Upper lobe of left lung (tissue), 6 donors: ENCODE data around the gene ZNF212. TPM values are rescaled to one million over a fixed set of nuclear protein-coding genes. Genes with fewer than 3 reads are reported as not detected.

Source experiments
- ATAC-seq, 2 donors: fragments of 200-7000 bp; cut with Tn5 transposase; one replicate each; pipeline ENCODE4 v1.9.1; 2022; ENCODE audit warnings: mild to moderate bottlenecking in 2 of 2, moderate library complexity in 2 of 2; ENCODE audit not compliant: low FRiP score in 2 of 2
- DNase-seq, 2 donors: peaks; one replicate each; pipeline ENCODE4 v3.0.0-alpha.2; 2019 to 2020
- H3K27ac ChIP-seq, 4 donors: fragments of 200-600 bp; sonication (generic); one replicate each; pipeline ENCODE4 v1.5.1; 2016 to 2019
- H3K27me3 ChIP-seq, 4 donors: fragments of 200-600 bp; sonication (generic); one replicate each; pipeline ENCODE4 v1.5.1; 2017 to 2019
- H3K36me3 ChIP-seq, 4 donors: fragments of 200-600 bp; sonication (generic); one replicate each; pipeline ENCODE4 v1.5.1; 2016 to 2019
- H3K4me1 ChIP-seq, 4 donors: fragments of 200-600 bp; sonication (generic); one replicate each; pipeline ENCODE4 v1.5.1; 2018 to 2019
- H3K4me3 ChIP-seq, 4 donors: fragments of 200-600 bp; sonication (generic); one replicate each; pipeline ENCODE4 v1.5.1; 2017 to 2019; ENCODE audit warnings: mild to moderate bottlenecking in 2 of 4, moderate library complexity in 1 of 4
- H3K9me3 ChIP-seq, 4 donors: fragments of 200-600 bp; sonication (generic); one replicate each; pipeline ENCODE4 v1.5.1; 2018 to 2019
- EP300 ChIP-seq, 4 donors: sonication (generic); formaldehyde crosslinking; IDR thresholded peaks; one replicate each; pipeline ENCODE4 v1.5.1; 2017; ENCODE audit warnings: antibody characterized with exemption in 4 of 4, control low read depth in 2 of 4
- POLR2A ChIP-seq, 4 donors: fragments of 450-650 bp; IDR thresholded peaks; one replicate each; pipeline ENCODE4 v1.5.1; 2016 to 2017; ENCODE audit warnings: antibody characterized with exemption in 4 of 4, mild to moderate bottlenecking in 2 of 4
- POLR2AphosphoS5 ChIP-seq, 2 donors: sonication (generic); formaldehyde crosslinking; IDR thresholded peaks; one replicate each; pipeline ENCODE4 v1.5.1; 2017; ENCODE audit warnings: antibody characterized with exemption in 2 of 2
- WGBS, 2 donors: methylation state at CpG; one replicate each; pipeline ENCODE4 v1.1.5; 2017 to 2018; 5-methylcytosine and 5-hydroxymethylcytosine counted together
- total RNA-seq, 6 donors: library from RNA; depleted of rRNA in 4 of 6; stranded (reverse); fragments of >200 nt in 4 of 6; gene quantifications; one replicate each; pipeline versions ENCODE4 v1.1.0 to v1.2.1, GENCODE V29; 2016 to 2021
- TF ChIP-seq, protein P1 (sequence below), 6 experiments: fragments of 450-650 bp in 4 of 6; fragments of 200-600 bp in 2 of 6; sonication (generic) in 2 of 6; IDR thresholded peaks; one replicate each; pipeline ENCODE4 v1.5.1; 2016 to 2019; ENCODE audit warnings: antibody characterized with exemption in 6 of 6
- donor health status: DM: no; HTN: no; CAD: no; lungs with moderate emphysema.
- donor health status: DM: no; HTN: yes; CAD: no; lungs with severe emphysema.

The ZNF212 gene
- total RNA-seq, 6 donors from 2014 or later = 10.3 to 33.5 (median 10.9) TPM

DNA sequence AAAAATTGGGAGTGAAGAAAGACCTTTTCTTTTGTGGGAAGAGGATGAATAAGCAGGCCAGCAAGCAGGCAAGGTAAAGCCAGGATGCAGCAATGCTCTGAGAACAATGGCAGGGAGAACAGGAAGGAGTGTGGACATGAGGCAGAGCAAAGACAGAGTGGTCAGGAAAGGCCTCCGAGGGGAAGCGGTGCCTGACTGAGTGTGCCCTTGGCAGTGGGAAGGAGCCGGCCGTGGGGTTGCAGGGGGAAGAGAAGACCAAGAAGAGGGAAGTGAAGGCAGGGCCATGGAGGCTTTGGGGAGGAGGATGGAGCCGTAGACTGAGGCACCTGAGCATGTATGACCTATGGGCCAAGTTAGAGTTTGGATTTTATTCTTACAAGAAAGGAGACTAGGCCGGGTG, 21.9 kb upstream of the ZNF212 start:
- Histone ChIP-seq H3K27me3 (no peaks in the 10 kb centered on the region), H3K9me3 (no peaks in the 10 kb centered on the region), H3K4me1 (no peaks in the 10 kb centered on the region), H3K4me3 (no peak overlapping the region), H3K27ac (no peak overlapping the region), H3K36me3 (peaks cover 6 to 96% (median 80%) of the 10 kb centered on the region in 4 donors)
- ATAC-seq (no peak), DNase-seq (no peak)
- TF ChIP-seq EP300 (IDR thresholded peaks at IDR 0.05) (no peak), POLR2AphosphoS5 (IDR thresholded peaks at IDR 0.05) (no peak), POLR2A (IDR thresholded peaks at IDR 0.05) (no peak)
- TF ChIP-seq, protein P1, sequence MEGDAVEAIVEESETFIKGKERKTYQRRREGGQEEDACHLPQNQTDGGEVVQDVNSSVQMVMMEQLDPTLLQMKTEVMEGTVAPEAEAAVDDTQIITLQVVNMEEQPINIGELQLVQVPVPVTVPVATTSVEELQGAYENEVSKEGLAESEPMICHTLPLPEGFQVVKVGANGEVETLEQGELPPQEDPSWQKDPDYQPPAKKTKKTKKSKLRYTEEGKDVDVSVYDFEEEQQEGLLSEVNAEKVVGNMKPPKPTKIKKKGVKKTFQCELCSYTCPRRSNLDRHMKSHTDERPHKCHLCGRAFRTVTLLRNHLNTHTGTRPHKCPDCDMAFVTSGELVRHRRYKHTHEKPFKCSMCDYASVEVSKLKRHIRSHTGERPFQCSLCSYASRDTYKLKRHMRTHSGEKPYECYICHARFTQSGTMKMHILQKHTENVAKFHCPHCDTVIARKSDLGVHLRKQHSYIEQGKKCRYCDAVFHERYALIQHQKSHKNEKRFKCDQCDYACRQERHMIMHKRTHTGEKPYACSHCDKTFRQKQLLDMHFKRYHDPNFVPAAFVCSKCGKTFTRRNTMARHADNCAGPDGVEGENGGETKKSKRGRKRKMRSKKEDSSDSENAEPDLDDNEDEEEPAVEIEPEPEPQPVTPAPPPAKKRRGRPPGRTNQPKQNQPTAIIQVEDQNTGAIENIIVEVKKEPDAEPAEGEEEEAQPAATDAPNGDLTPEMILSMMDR (IDR thresholded peaks at IDR 0.05) = no peak
- 77 to 89% methylated on average over 6 of the region's 6 CpGs for WGBS, 2 donors

DNA sequence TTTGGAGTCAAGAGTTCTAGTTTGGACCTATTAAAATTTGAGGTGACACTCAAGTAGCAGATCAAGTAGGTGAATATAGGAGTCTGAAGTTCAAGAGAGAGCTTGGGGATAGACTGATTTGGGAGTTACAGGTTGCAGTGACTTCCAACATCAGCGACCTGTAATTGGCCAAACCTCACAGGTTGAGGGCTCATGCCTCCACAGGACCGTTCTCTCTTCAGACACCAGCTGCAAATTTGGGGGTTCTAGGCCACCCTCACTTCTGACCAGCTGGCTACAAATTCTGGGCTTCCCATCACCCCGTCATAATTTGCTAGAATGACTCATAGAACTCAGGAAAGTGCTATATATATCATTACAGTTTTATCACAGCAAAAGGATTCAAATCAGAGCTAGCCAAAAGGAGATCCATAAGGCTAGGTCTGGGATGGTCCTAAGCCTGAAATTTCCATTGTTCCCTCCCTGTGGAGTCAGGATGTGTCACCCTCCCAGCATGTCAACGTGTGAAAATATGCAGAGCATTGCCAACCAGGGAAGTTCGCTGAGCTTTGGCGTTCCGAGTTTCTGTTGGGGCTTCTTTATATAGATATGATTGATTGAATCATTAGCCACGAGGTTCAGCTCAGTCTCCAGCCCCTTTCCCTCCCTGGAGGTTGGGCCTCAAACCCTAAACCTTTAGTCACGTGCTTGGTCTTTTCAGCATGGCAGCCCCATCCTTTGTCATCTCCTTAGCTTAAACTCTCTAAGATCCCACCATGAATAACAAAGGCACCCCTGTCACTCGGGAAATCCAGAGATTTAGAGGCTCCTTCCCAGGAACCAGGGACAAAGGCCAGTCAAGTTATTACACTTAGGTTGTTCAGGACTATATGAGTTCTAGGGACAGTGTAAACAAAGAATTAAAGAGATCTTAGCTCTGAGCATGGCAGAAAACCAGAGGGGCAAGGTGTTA, 20.7 kb upstream of the ZNF212 start:
- TF ChIP-seq EP300 (IDR thresholded peaks at IDR 0.05) (no peak), POLR2AphosphoS5 (IDR thresholded peaks at IDR 0.05) (no peak), POLR2A (IDR thresholded peaks at IDR 0.05) (no peak)
- TF ChIP-seq, protein P1 (IDR thresholded peaks at IDR 0.05) = no peak
- Histone ChIP-seq H3K36me3 (peaks cover under 1 to 96% (median 74%) of the 10 kb centered on the region in 4 donors), H3K27me3 (no peaks in the 10 kb centered on the region), H3K4me1 (no peaks in the 10 kb centered on the region), H3K9me3 (no peaks in the 10 kb centered on the region), H3K4me3 (no peak overlapping the region), H3K27ac (no peak overlapping the region)
- DNase-seq (no peak), ATAC-seq (no peak)
- 89 to 96% methylated on average over 10 of the region's 10 CpGs for WGBS, 2 donors

DNA sequence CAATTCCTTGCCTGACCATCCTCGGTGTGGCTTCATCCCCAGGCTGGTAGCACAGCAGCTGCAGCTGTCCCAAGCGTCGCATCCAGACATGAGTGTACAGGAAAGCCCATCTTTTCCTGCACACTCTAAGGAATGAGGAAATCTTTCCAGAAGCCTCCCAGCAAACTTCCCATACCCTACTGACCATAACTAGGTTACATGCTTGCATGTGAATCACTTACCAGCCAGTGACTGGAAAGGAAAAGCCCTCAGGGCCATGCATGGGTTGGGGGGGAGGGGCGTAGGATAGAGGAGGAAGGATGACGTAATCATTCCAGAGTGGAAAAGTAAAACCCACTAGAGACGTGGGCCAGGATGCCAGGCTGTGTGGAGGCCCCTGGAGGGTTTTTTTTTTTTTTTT, 18.9 kb upstream of the ZNF212 start:
- Histone ChIP-seq H3K4me3 (no peak overlapping the region), H3K9me3 (no peaks in the 10 kb centered on the region), H3K36me3 (peaks cover 0 to 94% (median 74%) of the 10 kb centered on the region in 4 donors), H3K4me1 (no peaks in the 10 kb centered on the region), H3K27me3 (no peaks in the 10 kb centered on the region), H3K27ac (no peak overlapping the region)
- ATAC-seq (no peak), DNase-seq (no peak)
- 76 to 78% methylated on average over 6 of the region's 6 CpGs for WGBS, 2 donors
- TF ChIP-seq, protein P1 (IDR thresholded peaks at IDR 0.05) = no peak
- TF ChIP-seq EP300 (IDR thresholded peaks at IDR 0.05) = no peak
- no peak for TF ChIP-seq POLR2A (IDR thresholded peaks at IDR 0.05)
- TF ChIP-seq POLR2AphosphoS5 (IDR thresholded peaks at IDR 0.05) = no peak

DNA sequence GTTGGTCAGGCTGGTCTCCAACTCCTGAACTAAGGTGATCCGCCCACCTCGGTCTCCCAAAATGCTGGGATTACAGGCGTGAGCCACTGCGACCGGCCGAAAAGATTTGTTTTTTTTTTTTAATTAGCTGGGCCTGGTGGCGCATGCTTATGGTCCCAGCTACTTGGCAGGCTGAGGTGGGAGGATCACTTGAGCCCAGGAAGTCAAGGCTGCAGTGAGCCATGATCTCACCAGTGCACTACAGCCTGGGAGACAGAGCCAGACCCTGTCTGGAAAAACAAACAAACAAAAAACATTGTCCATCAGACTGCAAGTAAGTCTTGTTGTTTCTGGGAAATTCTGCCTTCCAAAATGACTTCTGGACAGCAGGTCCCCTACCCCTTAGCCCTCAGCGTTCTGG, 16.3 kb upstream of the ZNF212 start:
- H3K36me3 ChIP-seq = peaks cover 0 to 74% (median 55%) of the 10 kb centered on the region in 4 donors
- no peak overlapping the region for H3K4me3 ChIP-seq
- TF ChIP-seq POLR2AphosphoS5 (IDR thresholded peaks at IDR 0.05) (no peak), EP300 (IDR thresholded peaks at IDR 0.05) (no peak), POLR2A (IDR thresholded peaks at IDR 0.05) (no peak)
- TF ChIP-seq, protein P1 (IDR thresholded peaks at IDR 0.05) = no peak
- WGBS, 2 donors = 97 to 99% methylated on average over 8 of the region's 8 CpGs
- H3K4me1 ChIP-seq = no peaks in the 10 kb centered on the region
- no peaks in the 10 kb centered on the region for H3K27me3 ChIP-seq
- H3K27ac ChIP-seq = no peak overlapping the region
- no peak for DNase-seq
- ATAC-seq = no peak
- no peaks in the 10 kb centered on the region for H3K9me3 ChIP-seq
